ENCODE measurements around the gene CYP4X1. TPM values are rescaled to one million over a fixed set of nuclear protein-coding genes. Genes with fewer than 3 reads are reported as not detected.

Gene CYP4X1
- total and polyA plus RNA-seq, 2 experiments from 2014 or later, result 1.8 to 3.6 TPM

- no peaks in the 10 kb centered on the region for H4K20me1 ChIP-seq (replicated peaks; ENCODE audit: insufficient read depth)
- 0 out of 2 replicates have a peak, but pooled peaks cover 4% of the 10 kb centered on the region for H3F3A ChIP-seq (replicated peaks; ENCODE audit: low read depth)
- H3K4me1 Mint-ChIP-seq, result peaks cover 40% of the 10 kb centered on the region
- H3K4me1 ChIP-seq (ENCODE audit: insufficient read depth), result peaks cover 38% of the 10 kb centered on the region
- H3K79me2 ChIP-seq (replicated peaks; ENCODE audit: insufficient read depth), result no peaks in the 10 kb centered on the region
- no peak overlapping the region for H3K27ac ChIP-seq (ENCODE audit: low read depth)
- TF ChIP-seq NANOG (IDR thresholded peaks at IDR 0.05; ENCODE audit: borderline replicate concordance), result no peak
- no peak for TF ChIP-seq ZNF331 (CRISPR knock-in tag; IDR thresholded peaks at IDR 0.05; ENCODE audit: low read depth)
- TF ChIP-seq JUNB (IDR thresholded peaks at IDR 0.05; ENCODE audit: unreplicated experiment), result no peak
- no peak for TF ChIP-seq ZNF462 (CRISPR knock-in tag; IDR thresholded peaks at IDR 0.05)
- no peak for TF ChIP-seq POLR2AphosphoS5 (IDR thresholded peaks at IDR 0.05; ENCODE audit: low read depth)
- TF ChIP-seq EZH2phosphoT487 (IDR thresholded peaks at IDR 0.05; ENCODE audit: unreplicated experiment), result no peak
- no peak overlapping the region for H3K4me3 Mint-ChIP-seq
- H3K27me3 Mint-ChIP-seq (ENCODE audit: insufficient read depth, low read depth, poor library complexity), result peaks cover 11% of the 10 kb centered on the region
- H3K27me3 ChIP-seq (ENCODE audit: insufficient read depth), result peaks cover 27% of the 10 kb centered on the region
- H3K36me3 ChIP-seq (ENCODE audit: insufficient read depth), result no peaks in the 10 kb centered on the region
- H3K9me3 Mint-ChIP-seq, result no peaks in the 10 kb centered on the region
- no peak overlapping the region for H3K4me2 ChIP-seq
- H2AFZ ChIP-seq, result no peak overlapping the region
- H3K27ac Mint-ChIP-seq, result no peak overlapping the region
- H3K4me3 ChIP-seq, result no peak overlapping the region
- H3K36me3 Mint-ChIP-seq (ENCODE audit: low read depth), result peaks cover 5% of the 10 kb centered on the region; the same call in 1 of the 3 replicates
- no peaks in the 10 kb centered on the region for H3K9me2 ChIP-seq (ENCODE audit: insufficient read depth)
- no peak for DNase-seq (ENCODE audit: low spot score)
- no peak for ATAC-seq
Observed at GRCh38 chr1:47021070-47021469, 2.4 kb upstream of the CYP4X1 start.
